Measurements from ENCODE around the gene EPHB4. TPM values are rescaled to one million over a fixed set of nuclear protein-coding genes. Genes with fewer than 3 reads are reported as not detected.
A peak's percentile ranks its signal among the peaks of the same experiment; 100 is the strongest.

The EPHB4 gene
- total and polyA plus RNA-seq, 2 donors (not counting 3 experiments of a cell fraction or from before 2014, with no cell fraction given) = 193 to 274 TPM

DNA sequence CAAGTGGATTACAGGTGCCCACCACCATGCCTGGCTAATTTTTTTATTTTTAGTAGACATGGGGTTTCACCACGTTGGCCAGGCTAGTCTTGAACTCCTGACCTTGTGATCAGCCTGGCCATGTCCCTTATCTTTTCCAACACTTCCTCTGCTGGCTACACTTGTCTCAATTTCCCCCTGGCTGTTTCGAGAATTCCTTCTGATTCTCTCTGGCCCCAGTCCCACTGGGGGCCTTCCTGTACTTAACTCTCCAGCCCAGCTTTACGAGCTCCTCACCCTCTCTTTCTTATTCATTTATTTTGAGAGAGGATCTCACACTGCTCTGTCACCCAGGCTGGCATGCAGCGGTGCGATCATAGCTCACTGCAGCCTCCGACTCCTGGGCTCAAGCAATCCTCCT lies 8.5 kb downstream of the EPHB4 start:
- no peaks in the 10 kb centered on the region for H3K27me3 ChIP-seq (ENCODE audit: control insufficient read depth in 2 of 2, insufficient read depth in 2 of 2, low read length in 2 of 2)
- no peaks in the 10 kb centered on the region for H3K9me1 ChIP-seq (replicated peaks; ENCODE audit: control insufficient read depth, extremely low read depth, insufficient read depth, low read length)
- no peak overlapping the region for H3K4me3 ChIP-seq (replicated peaks in 1 of 3; ENCODE audit: insufficient read depth in 1 of 3, low read depth in 1 of 3, low read length in 3 of 3)
- peaks cover 33% of the 10 kb centered on the region for H3K79me2 ChIP-seq (ENCODE audit: control insufficient read depth, insufficient read depth, low read length)
- DNase-seq (ENCODE audit: low read depth, low spot score) (no peak), FAIRE-seq (no peak)
- intact Hi-C loops (cut with micrococcal nuclease) (no loop called here), dilution Hi-C loops (cut with MboI; ENCODE audit: extremely low pct_ligation_motif_present, low sequenced_read_pairs) (no loop called here)
- CTCF ChIA-PET = interaction anchor here (1.1 to 4.5 kb wide), 3 partner anchors 13 to 33 kb away, joined by 3 to 29 read pairs (median 3); partner anchors contain the start of gene SLC12A9
- H3K9me3 ChIP-seq (replicated peaks; ENCODE audit: control insufficient read depth, insufficient read depth, low read length) = no peaks in the 10 kb centered on the region
- peaks cover 37 to 69% of the 10 kb centered on the region in 2 experiments for H3K36me3 ChIP-seq (ENCODE audit: control insufficient read depth in 2 of 2, extremely low read depth in 1 of 2, insufficient read depth in 2 of 2, low read length in 2 of 2)
- H3K4me2 ChIP-seq (ENCODE audit: insufficient read depth, low read length) = no peak overlapping the region
- POLR2A ChIA-PET = interaction anchor here (0.6 kb wide), 1 partner anchor 18 kb away, joined by 5 read pairs; no protein-coding TSS in a partner anchor
- H3K4me1 ChIP-seq (ENCODE audit: control insufficient read depth, extremely low read depth, insufficient read depth, low read length) = peaks cover 4% of the 10 kb centered on the region
- H4K20me1 ChIP-seq (replicated peaks; ENCODE audit: control insufficient read depth, extremely low read depth, insufficient read depth, low read length) = no peaks in the 10 kb centered on the region
- BruUV-seq (replicated peaks) = no TSS peak
- no peak overlapping the region for H3K27ac ChIP-seq (ENCODE audit: insufficient read depth, low read depth, low read length)
- no peak for TF ChIP-seq FOS (IDR thresholded peaks at IDR 0.05; ENCODE audit: borderline replicate concordance, insufficient read depth, low read length)
- TF ChIP-seq POLR2A (IDR thresholded peaks at IDR 0.05; ENCODE audit: low read depth, low read length) = peak; percentile 29
- H2AFZ ChIP-seq (ENCODE audit: low read depth, low read length) = no peak overlapping the region
- H3K9ac ChIP-seq (replicated peaks; ENCODE audit: extremely low read depth, insufficient read depth, low read length) = no peak overlapping the region

- H3K9ac ChIP-seq (replicated peaks; ENCODE audit: extremely low read depth, insufficient read depth, low read length) = no peak overlapping the region
- H3K79me2 ChIP-seq (ENCODE audit: control insufficient read depth, insufficient read depth, low read length) = peaks cover 29% of the 10 kb centered on the region
- no peak for TF ChIP-seq EZH2 (IDR thresholded peaks at IDR 0.05; ENCODE audit: borderline replicate concordance, low read depth, low read length, severe bottlenecking)
- peak; percentile 45 for TF ChIP-seq POLR2A (IDR thresholded peaks at IDR 0.05; ENCODE audit: low read depth, low read length)
- no peak for TF ChIP-seq JUN (IDR thresholded peaks at IDR 0.05; ENCODE audit: borderline replicate concordance, insufficient read depth, insufficient read length, low read depth)
- POLR2A ChIA-PET = interaction anchor here (0.6 kb wide), 1 partner anchor 18 kb away, joined by 5 read pairs; no protein-coding TSS in a partner anchor
- FAIRE-seq = no peak
- no peaks in the 10 kb centered on the region for H3K27me3 ChIP-seq (ENCODE audit: control insufficient read depth in 2 of 2, insufficient read depth in 2 of 2, low read length in 2 of 2)
- intact Hi-C loops (cut with micrococcal nuclease) = no loop called here
- no peaks in the 10 kb centered on the region for H3K9me1 ChIP-seq (replicated peaks; ENCODE audit: control insufficient read depth, extremely low read depth, insufficient read depth, low read length)
- dilution Hi-C loops (cut with MboI; ENCODE audit: extremely low pct_ligation_motif_present, low sequenced_read_pairs) = no loop called here
- H2AFZ ChIP-seq (ENCODE audit: low read depth, low read length) = no peak overlapping the region
- no peak overlapping the region for H3K27ac ChIP-seq (ENCODE audit: insufficient read depth, low read depth, low read length)
- peaks cover 3% of the 10 kb centered on the region for H3K4me1 ChIP-seq (ENCODE audit: control insufficient read depth, extremely low read depth, insufficient read depth, low read length)
- H3K36me3 ChIP-seq (ENCODE audit: control insufficient read depth in 2 of 2, extremely low read depth in 1 of 2, insufficient read depth in 2 of 2, low read length in 2 of 2) = peaks cover 38 to 69% of the 10 kb centered on the region in 2 experiments
- BruUV-seq (replicated peaks) = no TSS peak
- no peaks in the 10 kb centered on the region for H3K9me3 ChIP-seq (replicated peaks; ENCODE audit: control insufficient read depth, insufficient read depth, low read length)
- CTCF ChIA-PET = interaction anchor here (0.6 to 4.5 kb wide), 4 partner anchors 13 to 34 kb away, joined by 3 to 29 read pairs (median 3); partner anchors contain the start of gene SLC12A9
- no peak overlapping the region for H3K4me2 ChIP-seq (ENCODE audit: insufficient read depth, low read length)
- no peak for DNase-seq (ENCODE audit: low read depth, low spot score)
- no peaks in the 10 kb centered on the region for H4K20me1 ChIP-seq (replicated peaks; ENCODE audit: control insufficient read depth, extremely low read depth, insufficient read depth, low read length)
- no peak overlapping the region for H3K4me3 ChIP-seq (replicated peaks in 1 of 3; ENCODE audit: insufficient read depth in 1 of 3, low read depth in 1 of 3, low read length in 3 of 3)
Observed at GRCh38 chr7:100818366-100818765, 9.0 kb downstream of the EPHB4 start.

All from endothelial cell of umbilical vein (primary cell).